Measurements from ENCODE around the gene TSPYL4.

The TSPYL4 gene

DNA sequence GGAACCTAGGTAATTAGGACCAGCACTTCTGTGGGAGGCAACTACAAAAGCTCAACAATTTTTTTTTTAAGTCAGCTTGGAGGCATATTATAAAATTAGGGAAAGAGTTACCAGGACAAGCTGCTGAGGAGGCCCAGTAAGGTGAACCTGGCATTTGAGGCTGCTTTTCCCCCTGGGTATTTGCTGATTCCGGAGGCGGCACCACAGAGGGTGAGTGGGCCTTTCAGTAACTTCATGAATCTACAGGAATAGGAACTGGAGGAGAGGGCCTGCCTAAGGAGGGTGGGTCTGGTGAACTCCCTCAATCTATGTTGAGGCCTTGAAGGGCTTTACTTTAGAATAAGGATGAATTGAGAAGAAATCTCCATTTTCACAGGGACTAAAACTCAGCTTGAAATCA lies 14.6 kb downstream of the TSPYL4 start:
- TF ChIP-seq POLR2AphosphoS5 (IDR thresholded peaks at IDR 0.05; ENCODE audit: low read depth, low read length), result no peak
- no peak for TF ChIP-seq FOXP2 (optimal IDR thresholded peaks at IDR 0.05; ENCODE audit: borderline replicate concordance, extremely low read depth, extremely low read length, insufficient read depth)
- no peak for TF ChIP-seq SIN3A (IDR thresholded peaks at IDR 0.05; ENCODE audit: borderline replicate concordance, insufficient read depth, low read length)
- TF ChIP-seq TAF1 (IDR thresholded peaks at IDR 0.05; ENCODE audit: borderline replicate concordance, insufficient read depth, low read length), result no peak
- TF ChIP-seq, protein P1, sequence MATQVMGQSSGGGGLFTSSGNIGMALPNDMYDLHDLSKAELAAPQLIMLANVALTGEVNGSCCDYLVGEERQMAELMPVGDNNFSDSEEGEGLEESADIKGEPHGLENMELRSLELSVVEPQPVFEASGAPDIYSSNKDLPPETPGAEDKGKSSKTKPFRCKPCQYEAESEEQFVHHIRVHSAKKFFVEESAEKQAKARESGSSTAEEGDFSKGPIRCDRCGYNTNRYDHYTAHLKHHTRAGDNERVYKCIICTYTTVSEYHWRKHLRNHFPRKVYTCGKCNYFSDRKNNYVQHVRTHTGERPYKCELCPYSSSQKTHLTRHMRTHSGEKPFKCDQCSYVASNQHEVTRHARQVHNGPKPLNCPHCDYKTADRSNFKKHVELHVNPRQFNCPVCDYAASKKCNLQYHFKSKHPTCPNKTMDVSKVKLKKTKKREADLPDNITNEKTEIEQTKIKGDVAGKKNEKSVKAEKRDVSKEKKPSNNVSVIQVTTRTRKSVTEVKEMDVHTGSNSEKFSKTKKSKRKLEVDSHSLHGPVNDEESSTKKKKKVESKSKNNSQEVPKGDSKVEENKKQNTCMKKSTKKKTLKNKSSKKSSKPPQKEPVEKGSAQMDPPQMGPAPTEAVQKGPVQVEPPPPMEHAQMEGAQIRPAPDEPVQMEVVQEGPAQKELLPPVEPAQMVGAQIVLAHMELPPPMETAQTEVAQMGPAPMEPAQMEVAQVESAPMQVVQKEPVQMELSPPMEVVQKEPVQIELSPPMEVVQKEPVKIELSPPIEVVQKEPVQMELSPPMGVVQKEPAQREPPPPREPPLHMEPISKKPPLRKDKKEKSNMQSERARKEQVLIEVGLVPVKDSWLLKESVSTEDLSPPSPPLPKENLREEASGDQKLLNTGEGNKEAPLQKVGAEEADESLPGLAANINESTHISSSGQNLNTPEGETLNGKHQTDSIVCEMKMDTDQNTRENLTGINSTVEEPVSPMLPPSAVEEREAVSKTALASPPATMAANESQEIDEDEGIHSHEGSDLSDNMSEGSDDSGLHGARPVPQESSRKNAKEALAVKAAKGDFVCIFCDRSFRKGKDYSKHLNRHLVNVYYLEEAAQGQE (IDR thresholded peaks at IDR 0.05; ENCODE audit: insufficient read depth in 1 of 2, low read depth in 2 of 2, low read length in 2 of 2), result no peak

DNA sequence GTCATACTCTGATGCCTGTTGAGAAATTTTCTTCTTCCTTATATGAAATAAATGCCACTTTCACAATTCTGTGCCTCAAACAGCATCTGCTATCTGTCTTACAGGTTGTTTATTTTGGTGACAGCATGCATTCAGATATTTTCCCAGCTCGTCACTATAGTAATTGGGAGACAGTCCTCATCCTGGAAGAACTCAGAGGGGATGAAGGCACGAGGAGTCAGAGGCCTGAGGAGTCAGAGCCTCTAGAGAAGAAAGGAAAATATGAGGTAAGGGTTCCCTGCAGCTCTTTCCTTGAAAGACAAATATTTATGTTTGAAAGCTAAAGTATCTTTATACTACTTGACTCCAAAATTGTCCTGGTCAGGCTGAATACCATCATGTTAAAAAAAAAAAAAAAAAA lies 15.8 kb downstream of the TSPYL4 start:
- no peak for TF ChIP-seq TAF1 (IDR thresholded peaks at IDR 0.05; ENCODE audit: borderline replicate concordance, insufficient read depth, low read length)
- TF ChIP-seq, protein P1 (IDR thresholded peaks at IDR 0.05; ENCODE audit: insufficient read depth in 1 of 2, low read depth in 2 of 2, low read length in 2 of 2), result no peak
- no peak for TF ChIP-seq POLR2AphosphoS5 (IDR thresholded peaks at IDR 0.05; ENCODE audit: low read depth, low read length)
- TF ChIP-seq SIN3A (IDR thresholded peaks at IDR 0.05; ENCODE audit: borderline replicate concordance, insufficient read depth, low read length), result no peak
- TF ChIP-seq FOXP2 (optimal IDR thresholded peaks at IDR 0.05; ENCODE audit: borderline replicate concordance, extremely low read depth, extremely low read length, insufficient read depth), result no peak

DNA sequence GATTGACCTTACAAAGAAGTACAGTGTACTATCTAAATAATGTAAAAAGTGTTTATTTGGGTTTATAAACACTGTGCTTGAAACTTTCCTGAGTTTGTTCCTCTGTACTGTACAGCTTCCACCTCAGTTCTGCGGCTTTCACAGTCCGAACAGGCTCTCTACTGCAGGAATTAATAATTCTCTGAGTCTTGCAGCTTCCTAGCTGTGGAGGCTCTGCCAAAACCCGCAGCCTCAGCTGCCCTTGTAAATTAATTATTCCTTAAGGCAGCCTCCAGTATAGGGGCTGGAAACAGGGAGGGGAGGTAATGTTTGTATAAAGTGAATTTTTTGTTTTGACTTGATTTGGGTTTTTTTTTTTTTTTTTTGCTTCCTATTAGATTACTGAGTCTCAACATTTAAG lies 19.2 kb downstream of the TSPYL4 start:
- TF ChIP-seq, protein P1 (IDR thresholded peaks at IDR 0.05; ENCODE audit: insufficient read depth in 1 of 2, low read depth in 2 of 2, low read length in 2 of 2), result no peak
- TF ChIP-seq POLR2AphosphoS5 (IDR thresholded peaks at IDR 0.05; ENCODE audit: low read depth, low read length) (no peak), SIN3A (IDR thresholded peaks at IDR 0.05; ENCODE audit: borderline replicate concordance, insufficient read depth, low read length) (no peak), TAF1 (IDR thresholded peaks at IDR 0.05; ENCODE audit: borderline replicate concordance, insufficient read depth, low read length) (no peak), FOXP2 (optimal IDR thresholded peaks at IDR 0.05; ENCODE audit: borderline replicate concordance, extremely low read depth, extremely low read length, insufficient read depth) (no peak)

DNA sequence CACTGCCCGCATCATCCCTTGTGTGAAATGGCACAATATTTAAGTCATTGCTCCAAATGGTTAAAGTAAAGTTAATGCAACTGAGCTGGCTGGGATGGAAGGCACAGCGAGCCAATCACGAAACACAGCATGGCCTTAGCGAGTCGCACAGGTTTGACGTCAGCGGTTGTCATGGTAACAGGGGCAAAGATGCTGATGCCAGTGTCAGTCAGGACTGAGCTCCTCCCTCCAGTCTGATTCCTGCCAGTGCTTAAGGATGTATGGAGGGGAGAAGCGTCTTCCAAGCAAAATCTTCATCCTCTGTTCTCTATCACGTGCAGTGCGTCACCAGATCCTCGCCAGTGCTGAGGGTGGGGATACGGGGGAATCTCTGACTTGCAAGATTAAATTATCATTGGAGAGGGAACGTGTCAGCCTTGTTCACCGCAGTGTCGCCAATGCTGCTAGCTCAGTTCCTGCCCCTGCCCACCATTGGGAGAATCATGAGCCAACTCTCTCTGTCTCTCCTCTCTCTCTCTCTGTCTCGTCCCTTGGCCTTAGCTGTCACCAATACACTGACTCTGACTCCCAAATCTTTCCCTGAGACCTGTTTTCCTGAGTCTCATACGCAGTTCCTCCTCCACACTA lies 24.5 kb downstream of the TSPYL4 start:
- no peak for TF ChIP-seq SIN3A (IDR thresholded peaks at IDR 0.05; ENCODE audit: borderline replicate concordance, insufficient read depth, low read length)
- TF ChIP-seq, protein P1 (IDR thresholded peaks at IDR 0.05; ENCODE audit: insufficient read depth in 1 of 2, low read depth in 2 of 2, low read length in 2 of 2), result no peak
- no peak for TF ChIP-seq POLR2AphosphoS5 (IDR thresholded peaks at IDR 0.05; ENCODE audit: low read depth, low read length)
- TF ChIP-seq TAF1 (IDR thresholded peaks at IDR 0.05; ENCODE audit: borderline replicate concordance, insufficient read depth, low read length), result no peak
- TF ChIP-seq FOXP2 (optimal IDR thresholded peaks at IDR 0.05; ENCODE audit: borderline replicate concordance, extremely low read depth, extremely low read length, insufficient read depth), result no peak

Data from PFSK-1 (cell line).